ENCODE results near the gene MERTK. TPM values are rescaled to one million over a fixed set of nuclear protein-coding genes. Genes with fewer than 3 reads are reported as not detected.

Gene MERTK
- total RNA-seq, 4 donors from 2014 or later: 10.8 to 28.6 (median 11.6) TPM

DNA sequence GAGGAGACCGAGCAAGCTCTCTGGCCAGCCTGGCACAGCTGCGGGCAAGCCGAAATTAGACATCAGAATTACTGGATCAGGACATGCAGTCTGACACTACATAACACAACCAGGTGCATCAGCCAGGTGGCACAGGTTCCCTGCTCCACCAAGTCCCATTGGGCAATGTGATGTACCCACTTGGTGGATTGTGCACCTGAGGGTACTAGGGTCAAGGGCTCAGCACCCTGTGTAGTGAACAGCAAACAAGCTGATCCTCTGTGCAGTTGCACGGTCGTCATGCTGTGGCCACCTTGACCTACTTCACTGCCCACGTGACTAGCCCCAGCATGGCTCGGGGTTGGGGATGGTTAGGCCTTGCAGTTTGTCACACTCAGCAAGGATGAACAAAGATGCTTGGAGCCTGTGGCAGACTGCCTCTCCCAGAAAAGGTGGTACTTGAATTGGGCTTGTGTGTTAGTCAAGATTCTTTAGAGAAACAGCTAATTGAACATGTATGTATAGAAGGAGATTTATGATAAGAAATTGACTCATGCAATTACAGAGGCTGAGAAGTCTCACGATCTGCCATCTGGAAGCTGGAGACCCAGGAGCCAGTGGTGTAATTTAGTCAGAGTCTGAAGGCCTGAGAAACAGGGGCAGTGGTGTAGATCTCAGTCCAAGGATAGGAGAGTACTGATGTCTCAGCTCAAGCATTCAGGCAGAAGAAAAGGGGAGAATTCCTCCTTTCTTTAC, 85.2 kb downstream of the MERTK start:
- Histone ChIP-seq H3K4me1 (peaks cover 0 to 20% (median 8%) of the 10 kb centered on the region in 4 donors), H3K4me3 (no peak overlapping the region), H3K36me3 (no peaks in the 10 kb centered on the region), H3K27ac (no peak overlapping the region), H3K9me3 (no peaks in the 10 kb centered on the region), H3K27me3 (no peaks in the 10 kb centered on the region)
- TF ChIP-seq, protein P1, sequence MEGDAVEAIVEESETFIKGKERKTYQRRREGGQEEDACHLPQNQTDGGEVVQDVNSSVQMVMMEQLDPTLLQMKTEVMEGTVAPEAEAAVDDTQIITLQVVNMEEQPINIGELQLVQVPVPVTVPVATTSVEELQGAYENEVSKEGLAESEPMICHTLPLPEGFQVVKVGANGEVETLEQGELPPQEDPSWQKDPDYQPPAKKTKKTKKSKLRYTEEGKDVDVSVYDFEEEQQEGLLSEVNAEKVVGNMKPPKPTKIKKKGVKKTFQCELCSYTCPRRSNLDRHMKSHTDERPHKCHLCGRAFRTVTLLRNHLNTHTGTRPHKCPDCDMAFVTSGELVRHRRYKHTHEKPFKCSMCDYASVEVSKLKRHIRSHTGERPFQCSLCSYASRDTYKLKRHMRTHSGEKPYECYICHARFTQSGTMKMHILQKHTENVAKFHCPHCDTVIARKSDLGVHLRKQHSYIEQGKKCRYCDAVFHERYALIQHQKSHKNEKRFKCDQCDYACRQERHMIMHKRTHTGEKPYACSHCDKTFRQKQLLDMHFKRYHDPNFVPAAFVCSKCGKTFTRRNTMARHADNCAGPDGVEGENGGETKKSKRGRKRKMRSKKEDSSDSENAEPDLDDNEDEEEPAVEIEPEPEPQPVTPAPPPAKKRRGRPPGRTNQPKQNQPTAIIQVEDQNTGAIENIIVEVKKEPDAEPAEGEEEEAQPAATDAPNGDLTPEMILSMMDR (IDR thresholded peaks at IDR 0.05): no peak
- TF ChIP-seq EP300 (IDR thresholded peaks at IDR 0.05; ENCODE audit: low read depth): no peak
- TF ChIP-seq POLR2A (IDR thresholded peaks at IDR 0.05): no peak
- TF ChIP-seq POLR2AphosphoS5 (IDR thresholded peaks at IDR 0.05): no peak
- 93 to 100% methylated on average over 1 to 8 of the region's 8 CpGs for WGBS, 2 donors (ENCODE audit: low coverage in 1 of 2)
- intact Hi-C loops (cut with DNase I; ENCODE audit: low total_unique reads): no loop called here
- no peak for DNase-seq
- in situ Hi-C loops (cut with MboI; ENCODE audit: low pct_ligation_motif_present in 1 of 4, low pct_unique_long_range_greater_than_20kb in 1 of 4, low sequenced_read_pairs in 3 of 4): no loop called here

GRCh38 chr2:111984213-111984604, 85.8 kb downstream of the MERTK start:
- WGBS, 2 donors (ENCODE audit: low coverage in 1 of 2): 83 to 93% methylated on average over 4 of the region's 4 CpGs
- intact Hi-C loops (cut with DNase I; ENCODE audit: low total_unique reads) (no loop called here), in situ Hi-C loops (cut with MboI; ENCODE audit: low pct_ligation_motif_present in 1 of 4, low pct_unique_long_range_greater_than_20kb in 1 of 4, low sequenced_read_pairs in 3 of 4) (no loop called here)
- Histone ChIP-seq H3K36me3 (no peaks in the 10 kb centered on the region), H3K4me1 (peaks cover 0 to 23% (median 9%) of the 10 kb centered on the region in 4 donors), H3K27me3 (no peaks in the 10 kb centered on the region), H3K4me3 (no peak overlapping the region), H3K27ac (no peak overlapping the region), H3K9me3 (no peaks in the 10 kb centered on the region)
- TF ChIP-seq, protein P1 (IDR thresholded peaks at IDR 0.05): no peak
- TF ChIP-seq EP300 (IDR thresholded peaks at IDR 0.05; ENCODE audit: low read depth) (no peak), POLR2AphosphoS5 (IDR thresholded peaks at IDR 0.05) (no peak), POLR2A (IDR thresholded peaks at IDR 0.05) (no peak)
- DNase-seq: no peak

DNA sequence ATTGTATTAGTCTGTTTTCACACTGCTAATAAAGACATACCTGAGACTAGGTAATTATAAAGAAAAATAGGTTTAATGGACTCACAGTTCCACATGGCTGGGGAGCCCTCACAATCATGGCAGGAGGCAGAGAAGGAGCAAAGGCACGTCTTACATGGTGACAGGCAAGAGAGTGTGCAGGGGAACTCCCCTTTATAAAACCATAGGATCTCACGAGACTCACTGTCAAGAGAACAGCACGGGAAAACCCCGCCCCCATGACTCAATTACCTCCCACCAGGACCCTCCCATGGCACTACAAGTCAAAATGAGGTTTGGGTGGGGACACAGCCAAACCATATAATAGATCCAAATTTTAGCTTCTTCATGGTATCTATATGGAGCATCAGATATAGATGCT, 87.1 kb downstream of the MERTK start:
- Histone ChIP-seq H3K4me3 (no peak overlapping the region), H3K36me3 (no peaks in the 10 kb centered on the region), H3K27ac (no peak overlapping the region), H3K9me3 (no peaks in the 10 kb centered on the region), H3K27me3 (no peaks in the 10 kb centered on the region), H3K4me1 (peaks cover 0 to 26% (median 9%) of the 10 kb centered on the region in 4 donors)
- DNase-seq: no peak
- TF ChIP-seq, protein P1 (IDR thresholded peaks at IDR 0.05): no peak
- TF ChIP-seq POLR2A (IDR thresholded peaks at IDR 0.05) (no peak), EP300 (IDR thresholded peaks at IDR 0.05; ENCODE audit: low read depth) (no peak), POLR2AphosphoS5 (IDR thresholded peaks at IDR 0.05) (no peak)
- intact Hi-C loops (cut with DNase I; ENCODE audit: low total_unique reads): no loop called here
- 73 to 76% methylated on average over 4 of the region's 4 CpGs for WGBS, 2 donors (ENCODE audit: low coverage in 1 of 2)
- in situ Hi-C loops (cut with MboI; ENCODE audit: low pct_ligation_motif_present in 1 of 4, low pct_unique_long_range_greater_than_20kb in 1 of 4, low sequenced_read_pairs in 3 of 4): no loop called here

DNA sequence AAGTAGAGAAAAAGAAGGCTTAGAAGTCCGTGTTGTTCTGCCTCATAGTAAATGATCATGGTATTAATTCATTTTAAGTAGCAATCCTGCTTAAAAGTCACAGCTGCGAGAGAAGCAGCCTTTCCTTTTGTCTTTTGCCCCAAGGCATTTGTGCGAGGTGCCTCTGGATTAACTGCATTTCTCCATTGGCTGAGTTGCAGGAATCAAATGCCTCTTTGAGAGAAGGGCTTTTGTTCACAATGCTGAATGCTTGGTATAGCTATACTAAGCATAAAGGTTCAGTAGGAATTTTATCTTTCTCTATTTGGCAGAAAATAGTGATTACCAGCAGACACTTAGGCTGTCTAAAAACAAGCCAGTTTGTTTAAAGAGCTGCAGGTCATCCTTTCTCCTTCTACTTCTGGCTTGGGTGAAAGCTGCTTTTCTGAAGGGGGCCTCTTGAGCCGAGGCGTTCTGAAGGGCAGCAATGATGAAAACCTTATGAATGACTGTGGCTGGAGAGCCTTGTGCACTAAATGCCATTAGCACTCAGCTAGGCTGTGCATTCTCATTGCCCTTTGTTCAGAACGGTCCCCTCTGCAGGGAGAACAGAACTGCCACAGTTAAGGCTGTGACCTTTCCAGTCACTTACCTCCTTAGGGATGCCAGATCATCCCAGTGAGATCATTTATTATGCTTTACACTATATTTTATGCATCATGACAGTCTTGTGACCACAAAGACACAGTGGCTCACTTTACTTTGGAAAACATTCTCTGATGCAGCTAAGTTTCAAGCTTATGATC, 87.9 kb downstream of the MERTK start:
- in situ Hi-C loops (cut with MboI; ENCODE audit: low pct_ligation_motif_present in 1 of 4, low pct_unique_long_range_greater_than_20kb in 1 of 4, low sequenced_read_pairs in 3 of 4): no loop called here
- no peak for DNase-seq
- 52 to 60% methylated on average over 3 to 6 of the region's 6 CpGs for WGBS, 2 donors (ENCODE audit: low coverage in 1 of 2)
- Histone ChIP-seq H3K27me3 (no peaks in the 10 kb centered on the region), H3K4me1 (peaks cover 0 to 26% (median 9%) of the 10 kb centered on the region in 4 donors), H3K4me3 (no peak overlapping the region), H3K9me3 (no peaks in the 10 kb centered on the region), H3K27ac (peak overlapping the region in 1 of 4 donors; percentile 56), H3K36me3 (no peaks in the 10 kb centered on the region)
- TF ChIP-seq POLR2AphosphoS5 (IDR thresholded peaks at IDR 0.05) (no peak), EP300 (IDR thresholded peaks at IDR 0.05; ENCODE audit: low read depth) (no peak), POLR2A (IDR thresholded peaks at IDR 0.05) (no peak)
- TF ChIP-seq, protein P1 (IDR thresholded peaks at IDR 0.05): no peak
- intact Hi-C loops (cut with DNase I; ENCODE audit: low total_unique reads): no loop called here
